Right lobe of liver (tissue), 6 donors: ENCODE data around the gene C3. TPM values are rescaled to one million over a fixed set of nuclear protein-coding genes. Genes with fewer than 3 reads are reported as not detected.
"Not testable (repeated sequence)": the region's sequence is repeated elsewhere in the genome, so short reads cannot be mapped to it uniquely, and the experiment has no call there.

Experiments used
- ATAC-seq, 4 donors: fragments of 200-7000 bp; cut with Tn5 transposase; one replicate each; pipeline ENCODE4 v1.9.1; 2020; ENCODE audit warnings: mild to moderate bottlenecking in 4 of 4, moderate library complexity in 4 of 4
- DNase-seq, 3 donors: peaks; one replicate each; pipeline ENCODE4 v3.0.0-alpha.2; 2020
- H3K27ac ChIP-seq, 3 donors: fragments of 200-600 bp; one replicate each; pipeline ENCODE4 v1.8.0; 2022
- H3K27me3 ChIP-seq, 2 donors: fragments of 200-600 bp; one replicate each; pipeline ENCODE4 v1.8.0; 2022
- H3K36me3 ChIP-seq, 4 donors: fragments of 200-600 bp; sonication (generic) in 1 of 4; one replicate each; pipeline versions ENCODE4 v1.5.1 to v1.8.0; 2017 to 2022; ENCODE audit warnings: control low read depth in 1 of 4
- H3K4me1 ChIP-seq, 4 donors: fragments of 200-600 bp; sonication (generic) in 1 of 4; one replicate each; pipeline versions ENCODE4 v1.5.1 to v1.8.0; 2017 to 2022; ENCODE audit warnings: control low read depth in 1 of 4
- H3K4me3 ChIP-seq, 3 donors: fragments of 200-600 bp; one replicate each; pipeline ENCODE4 v1.8.0; 2022
- H3K9me3 ChIP-seq, 4 donors: fragments of 200-600 bp; sonication (generic) in 1 of 4; one replicate each; pipeline versions ENCODE4 v1.5.1 to v1.8.0; 2017 to 2022; ENCODE audit warnings: control low read depth in 1 of 4
- POLR2A ChIP-seq: fragments of 450-650 bp; IDR thresholded peaks from one replicate; pipeline ENCODE4 v1.6.1; 2017; ENCODE audit warnings: antibody characterized with exemption, mild to moderate bottlenecking
- whole genome bisulfite sequencing: methylation state at CpG from one replicate; pipeline ENCODE4 v1.1.6; 2018; ENCODE audit warnings: low coverage, low lambda C conversion rate; ENCODE audit not compliant: insufficient coverage; ENCODE audit errors: missing lambda C conversion rate; 5-methylcytosine and 5-hydroxymethylcytosine counted together
- intact Hi-C, 2 donors: fragments of 100-400 bp; cut with DNase I; formaldehyde crosslinking; loops; one replicate each; pipeline versions ENCODE4 v1.11.2 to v1.14.1; 2022
- total RNA-seq, 6 experiments: library from RNA; depleted of rRNA in 2 of 6; stranded (reverse); fragments of >200 nt in 2 of 6; fragmentation: NEBNext Ultra II Directional in 3 of 6; extraction: Animal tissue kit (Norgen Biotek cat#: 25700) in 3 of 6; gene quantifications; one replicate each; pipeline versions ENCODE4 v1.1.0 to v1.2.4, GENCODE V29; 2016 to 2023
- TF ChIP-seq, protein P1 (sequence below), 4 donors: fragments of 200-600 bp in 3 of 4; fragments of 450-650 bp in 1 of 4; IDR thresholded peaks; one replicate each; pipeline versions ENCODE4 v1.5.1 to v1.8.0; 2016 to 2022; ENCODE audit warnings: antibody characterized with exemption in 4 of 4, mild to moderate bottlenecking in 2 of 4
- donor health status: DM: no; HTN: yes; CAD: no.
- donor health status: DM: no; HTN: no; CAD: no.
- donor health status: DM: no; HTN: no; CAD: no.
- donor health status: DM: no; HTN: yes; CAD: no.
- donor health status: DM: no; HTN: yes; CAD: no.

C3 gene
- total RNA-seq, 6 experiments from 2014 or later: 10,569 to 17,502 (median 15,749) TPM

DNA sequence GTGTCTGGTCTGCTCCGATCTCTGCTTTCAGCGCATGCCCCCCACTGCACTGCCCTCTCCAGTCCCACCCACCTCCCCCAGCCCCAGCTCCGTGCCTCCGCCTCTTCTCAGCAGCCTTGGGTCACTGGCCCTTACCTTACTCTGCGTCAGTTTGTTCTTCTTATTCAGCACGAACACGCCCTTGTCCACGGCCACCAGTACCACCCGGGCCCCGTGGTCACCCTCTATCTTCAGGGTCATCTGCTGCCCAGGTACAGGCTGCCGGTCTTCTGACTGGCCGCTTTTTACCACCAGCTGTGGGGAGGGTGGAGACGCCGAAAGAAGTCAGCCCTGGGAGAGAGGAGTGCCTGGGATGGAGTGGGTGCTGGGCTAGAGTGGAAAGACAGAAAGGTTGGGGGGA, 10.9 kb downstream of the C3 start:
- TF ChIP-seq, protein P1, sequence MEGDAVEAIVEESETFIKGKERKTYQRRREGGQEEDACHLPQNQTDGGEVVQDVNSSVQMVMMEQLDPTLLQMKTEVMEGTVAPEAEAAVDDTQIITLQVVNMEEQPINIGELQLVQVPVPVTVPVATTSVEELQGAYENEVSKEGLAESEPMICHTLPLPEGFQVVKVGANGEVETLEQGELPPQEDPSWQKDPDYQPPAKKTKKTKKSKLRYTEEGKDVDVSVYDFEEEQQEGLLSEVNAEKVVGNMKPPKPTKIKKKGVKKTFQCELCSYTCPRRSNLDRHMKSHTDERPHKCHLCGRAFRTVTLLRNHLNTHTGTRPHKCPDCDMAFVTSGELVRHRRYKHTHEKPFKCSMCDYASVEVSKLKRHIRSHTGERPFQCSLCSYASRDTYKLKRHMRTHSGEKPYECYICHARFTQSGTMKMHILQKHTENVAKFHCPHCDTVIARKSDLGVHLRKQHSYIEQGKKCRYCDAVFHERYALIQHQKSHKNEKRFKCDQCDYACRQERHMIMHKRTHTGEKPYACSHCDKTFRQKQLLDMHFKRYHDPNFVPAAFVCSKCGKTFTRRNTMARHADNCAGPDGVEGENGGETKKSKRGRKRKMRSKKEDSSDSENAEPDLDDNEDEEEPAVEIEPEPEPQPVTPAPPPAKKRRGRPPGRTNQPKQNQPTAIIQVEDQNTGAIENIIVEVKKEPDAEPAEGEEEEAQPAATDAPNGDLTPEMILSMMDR (IDR thresholded peaks at IDR 0.05): no peak
- TF ChIP-seq POLR2A: no peak
- H3K4me3 ChIP-seq: no peak overlapping the region
- 37% methylated on average over 14 of the region's 14 CpGs for WGBS
- H3K36me3 ChIP-seq: peaks cover 8 to 84% (median 53%) of the 10 kb centered on the region in 4 donors
- H3K27ac ChIP-seq: no peak overlapping the region
- no peaks in the 10 kb centered on the region for H3K27me3 ChIP-seq
- H3K9me3 ChIP-seq: no peaks in the 10 kb centered on the region
- DNase-seq: peak in 2 of 3 donors; percentile 23 to 52
- peaks cover 0 to 20% (median 4%) of the 10 kb centered on the region in 4 donors for H3K4me1 ChIP-seq
- intact Hi-C loops: no loop called here
- ATAC-seq: no peak

DNA sequence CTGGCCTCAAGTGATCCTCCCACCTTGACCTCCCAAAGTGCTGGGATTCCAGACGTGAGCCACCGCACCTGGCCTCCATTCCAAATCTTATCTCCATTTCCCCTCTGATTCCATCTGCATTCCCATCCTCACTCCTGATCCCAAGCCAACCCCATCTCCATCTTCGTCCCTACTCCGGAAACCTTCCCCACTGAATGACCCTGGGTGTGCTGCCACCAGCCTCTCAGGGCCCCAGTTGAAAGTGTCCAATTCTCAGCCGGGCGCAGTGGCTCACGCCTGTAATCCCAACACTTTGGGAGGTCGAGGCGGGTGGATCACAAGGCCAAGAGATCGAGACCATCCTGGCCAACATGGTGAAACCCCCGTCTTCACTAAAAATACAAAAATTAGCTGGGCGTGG, 11.5 kb downstream of the C3 start:
- peaks cover 0 to 20% (median 4%) of the 10 kb centered on the region in 4 donors for H3K4me1 ChIP-seq
- ATAC-seq, H3K9me3 ChIP-seq, H3K4me3 ChIP-seq, H3K27me3 ChIP-seq, H3K27ac ChIP-seq, intact Hi-C loops: not testable (repeated sequence)
- WGBS: 80% methylated on average over 12 of the region's 12 CpGs
- peak in 2 of 3 donors; percentile 11 to 14 for DNase-seq
- H3K36me3 ChIP-seq: peaks cover 14 to 88% (median 54%) of the 10 kb centered on the region in 4 donors

DNA sequence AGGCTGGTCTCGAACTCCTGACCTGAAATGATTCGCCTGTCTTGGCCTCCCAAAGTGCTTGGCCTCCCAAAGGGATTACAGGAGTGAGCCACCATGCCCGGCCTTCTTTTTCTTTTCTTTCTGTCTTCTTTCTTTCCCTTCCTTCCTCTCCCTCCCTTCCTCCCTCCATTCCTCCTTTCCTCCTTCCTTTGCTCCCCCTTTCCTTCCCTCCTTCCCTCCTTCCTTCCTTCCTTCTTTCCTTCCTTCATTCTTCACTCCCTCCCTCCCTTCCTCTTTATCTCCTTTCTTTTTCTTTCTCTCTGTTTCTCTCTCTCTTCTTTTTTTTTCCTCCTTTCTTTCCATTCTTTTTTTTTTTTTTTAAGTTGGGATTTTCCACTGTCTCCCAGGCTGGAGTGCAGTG, 12.1 kb downstream of the C3 start:
- DNase-seq: no peak
- 67% methylated on average over 2 of the region's 3 CpGs for WGBS
- peaks cover 0 to 20% (median 4%) of the 10 kb centered on the region in 4 donors for H3K4me1 ChIP-seq
- H3K36me3 ChIP-seq: peaks cover 19 to 93% (median 57%) of the 10 kb centered on the region in 4 donors
- no peaks in the 10 kb centered on the region for H3K27me3 ChIP-seq
- H3K27ac ChIP-seq: no peak overlapping the region
- intact Hi-C loops: no loop called here
- TF ChIP-seq POLR2A: no peak
- TF ChIP-seq, protein P1 (IDR thresholded peaks at IDR 0.05): no peak
- no peak for ATAC-seq
- no peak overlapping the region for H3K4me3 ChIP-seq
- H3K9me3 ChIP-seq: no peaks in the 10 kb centered on the region

DNA sequence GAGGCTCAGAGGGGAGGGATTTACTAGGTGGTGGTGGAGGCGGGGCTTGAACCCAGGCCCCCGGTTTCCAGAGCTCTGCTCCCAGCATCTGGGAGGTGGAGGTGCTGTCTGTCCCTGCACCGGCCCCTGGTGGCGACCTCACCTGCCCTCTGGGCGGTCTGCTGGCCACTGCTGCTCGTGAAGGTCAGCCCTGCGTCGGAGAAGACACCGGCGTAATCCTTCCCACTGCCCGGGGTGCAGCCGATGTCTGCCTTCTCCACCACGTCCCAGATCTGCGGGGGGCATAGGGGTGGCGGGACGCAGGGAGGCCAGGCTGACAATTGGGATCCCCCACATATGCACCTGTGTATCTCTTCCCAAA, 12.8 kb downstream of the C3 start:
- Histone ChIP-seq H3K27ac (no peak overlapping the region), H3K27me3 (no peaks in the 10 kb centered on the region), H3K4me1 (peaks cover 0 to 20% (median 4%) of the 10 kb centered on the region in 4 donors), H3K36me3 (peaks cover 20 to 93% (median 57%) of the 10 kb centered on the region in 4 donors), H3K4me3 (no peak overlapping the region), H3K9me3 (no peaks in the 10 kb centered on the region)
- intact Hi-C loops: no loop called here
- ATAC-seq: peak; percentile 1 to 8 (median 4)
- DNase-seq: peak in 2 of 3 donors; percentile 57 to 58
- TF ChIP-seq, protein P1 (IDR thresholded peaks at IDR 0.05): no peak
- TF ChIP-seq POLR2A: no peak
- WGBS: 70% methylated on average over 2 of the region's 16 CpGs

DNA sequence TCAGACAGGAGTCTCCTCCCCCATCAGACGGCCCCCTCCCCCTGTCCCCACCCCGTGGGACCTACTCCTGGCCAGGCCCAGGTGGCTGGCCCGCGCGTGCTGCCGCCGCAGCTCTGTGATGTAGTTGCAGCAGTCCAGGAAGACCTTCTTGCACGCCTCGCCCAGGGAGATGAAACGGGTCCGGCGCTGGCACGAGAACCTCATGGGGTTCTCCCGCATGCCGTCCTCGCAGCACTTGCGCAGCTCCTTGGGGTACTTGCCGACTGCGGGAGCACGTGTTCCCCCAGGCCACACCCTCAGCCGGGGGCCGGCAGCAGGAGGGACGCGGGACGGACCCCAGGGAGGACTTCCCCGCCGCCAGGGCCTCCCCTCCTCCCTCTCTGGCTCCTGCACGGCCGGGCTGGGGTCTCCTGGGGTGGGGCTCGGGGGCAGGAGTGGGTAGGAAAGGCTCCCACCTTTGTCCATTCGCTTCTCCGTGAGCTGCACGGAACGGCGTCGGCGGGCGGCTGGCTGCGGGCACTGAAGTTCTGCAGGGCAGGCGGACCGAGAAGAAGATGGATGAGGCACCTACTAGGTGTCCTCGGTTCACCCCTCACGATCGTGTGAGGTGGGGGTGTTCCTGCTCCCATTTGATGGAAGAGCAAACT, 13.3 kb downstream of the C3 start:
- DNase-seq: peak in 2 of 3 donors; percentile 54 to 59
- WGBS: 60% methylated on average over 3 of the region's 44 CpGs
- Histone ChIP-seq H3K36me3 (peaks cover 16 to 93% (median 58%) of the 10 kb centered on the region in 4 donors), H3K27me3 (no peaks in the 10 kb centered on the region), H3K9me3 (no peaks in the 10 kb centered on the region), H3K27ac (no peak overlapping the region), H3K4me3 (no peak overlapping the region), H3K4me1 (peaks cover 0 to 20% (median 4%) of the 10 kb centered on the region in 4 donors)
- peak; percentile 18 to 39 (median 24) for ATAC-seq
- intact Hi-C loops: no loop called here
- TF ChIP-seq, protein P1 (IDR thresholded peaks at IDR 0.05): no peak
- no peak for TF ChIP-seq POLR2A
